ENCODE measurements around the gene INTS4. TPM values are rescaled to one million over a fixed set of nuclear protein-coding genes. Genes with fewer than 3 reads are reported as not detected.
"Not testable (repeated sequence)": the region's sequence is repeated elsewhere in the genome, so short reads cannot be mapped to it uniquely, and the experiment has no call there.

The INTS4 gene
- polyA plus RNA-seq, 1 donor (not counting 4 experiments of a cell fraction or from before 2014, with no cell fraction given) = 18.0 TPM

- no peak for FAIRE-seq
- dilution Hi-C loops (cut with MboI; ENCODE audit: extremely low pct_ligation_motif_present, low sequenced_read_pairs) = no loop called here
Measured at GRCh38 chr11:78031629-78032028, 37.2 kb upstream of the INTS4 start.

GRCh38 chr11:78030429-78031325 lies 36.2 kb upstream of the INTS4 start:
- Histone ChIP-seq H4K20me1 (ENCODE audit: control insufficient read depth, extremely low read depth, insufficient read depth, low read length) (no peaks in the 10 kb centered on the region), H3K27ac (ENCODE audit: control insufficient read depth, insufficient read depth, low read length) (no peak overlapping the region), H3K9ac (ENCODE audit: control insufficient read depth, extremely low read depth, insufficient read depth, low read length) (no peak overlapping the region), H3K36me3 (ENCODE audit: control insufficient read depth in 2 of 2, extremely low read depth in 1 of 2, insufficient read depth in 2 of 2, low read length in 2 of 2) (no peaks in the 10 kb centered on the region), H3K79me2 (ENCODE audit: control insufficient read depth, insufficient read depth, low read length) (no peaks in the 10 kb centered on the region), H2AFZ (ENCODE audit: control insufficient read depth, low read length) (peak overlapping the region; percentile 44), H3K4me2 (ENCODE audit: control insufficient read depth, extremely low read depth, insufficient read depth, low read depth, low read length) (no peak overlapping the region), H3K27me3 (ENCODE audit: control insufficient read depth, extremely low read depth, insufficient read depth, low read length) (no peaks in the 10 kb centered on the region), H3K9me3 (ENCODE audit: control insufficient read depth, low read depth, low read length) (no peaks in the 10 kb centered on the region), H3K4me3 (ENCODE audit: control insufficient read depth in 2 of 3, extremely low read depth in 1 of 3, insufficient read depth in 2 of 3, low read depth in 1 of 3, low read length in 3 of 3) (no peak overlapping the region), H3K9me1 (ENCODE audit: control insufficient read depth, extremely low read depth, insufficient read depth, low read length) (no peaks in the 10 kb centered on the region), H3K4me1 (ENCODE audit: control insufficient read depth, extremely low read depth, insufficient read depth, low read length) (peaks cover 5% of the 10 kb centered on the region)
- no peak for TF ChIP-seq CTCF (optimal IDR thresholded peaks at IDR 0.05 in 1 of 3, IDR thresholded peaks at IDR 0.05 in 1 of 3, conservative IDR thresholded peaks at IDR 0.05 in 1 of 3; ENCODE audit: extremely low read depth in 1 of 3, insufficient read depth in 2 of 3, low read length in 3 of 3)
- TF ChIP-seq EZH2 (IDR thresholded peaks at IDR 0.05; ENCODE audit: low read length) = no peak
- peak; percentile 17 for FAIRE-seq
- no peak for DNase-seq (ENCODE audit: low read depth, low spot score)
- dilution Hi-C loops (cut with MboI; ENCODE audit: extremely low pct_ligation_motif_present, low sequenced_read_pairs) = no loop called here

More at GRCh38 chr11:78031629-78032028, 37.2 kb upstream of the INTS4 start:
- H3K4me3 ChIP-seq (ENCODE audit: control insufficient read depth in 2 of 3, extremely low read depth in 1 of 3, insufficient read depth in 2 of 3, low read depth in 1 of 3, low read length in 3 of 3) = no peak overlapping the region
- DNase-seq (ENCODE audit: low read depth, low spot score) = no peak
- no peaks in the 10 kb centered on the region for H3K9me3 ChIP-seq (ENCODE audit: control insufficient read depth, low read depth, low read length)
- H3K9ac ChIP-seq (ENCODE audit: control insufficient read depth, extremely low read depth, insufficient read depth, low read length) = no peak overlapping the region
- H3K4me2 ChIP-seq (ENCODE audit: control insufficient read depth, extremely low read depth, insufficient read depth, low read depth, low read length) = no peak overlapping the region
- peaks cover 5% of the 10 kb centered on the region for H3K4me1 ChIP-seq (ENCODE audit: control insufficient read depth, extremely low read depth, insufficient read depth, low read length)
- no peak overlapping the region for H3K27ac ChIP-seq (ENCODE audit: control insufficient read depth, insufficient read depth, low read length)
- TF ChIP-seq CTCF (optimal IDR thresholded peaks at IDR 0.05 in 1 of 3, IDR thresholded peaks at IDR 0.05 in 1 of 3, conservative IDR thresholded peaks at IDR 0.05 in 1 of 3; ENCODE audit: extremely low read depth in 1 of 3, insufficient read depth in 2 of 3, low read length in 3 of 3) = no peak
- TF ChIP-seq EZH2 (IDR thresholded peaks at IDR 0.05; ENCODE audit: low read length) = no peak
- H3K27me3 ChIP-seq (ENCODE audit: control insufficient read depth, extremely low read depth, insufficient read depth, low read length) = no peaks in the 10 kb centered on the region
- no peaks in the 10 kb centered on the region for H4K20me1 ChIP-seq (ENCODE audit: control insufficient read depth, extremely low read depth, insufficient read depth, low read length)
- no peaks in the 10 kb centered on the region for H3K79me2 ChIP-seq (ENCODE audit: control insufficient read depth, insufficient read depth, low read length)
- no peaks in the 10 kb centered on the region for H3K36me3 ChIP-seq (ENCODE audit: control insufficient read depth in 2 of 2, extremely low read depth in 1 of 2, insufficient read depth in 2 of 2, low read length in 2 of 2)
- H2AFZ ChIP-seq (ENCODE audit: control insufficient read depth, low read length) = no peak overlapping the region
- no peaks in the 10 kb centered on the region for H3K9me1 ChIP-seq (ENCODE audit: control insufficient read depth, extremely low read depth, insufficient read depth, low read length)

- H3K9me1 ChIP-seq (ENCODE audit: control insufficient read depth, extremely low read depth, insufficient read depth, low read length); H3K9me3 ChIP-seq (ENCODE audit: control insufficient read depth, low read depth, low read length); H3K36me3 ChIP-seq (ENCODE audit: control insufficient read depth in 2 of 2, extremely low read depth in 1 of 2, insufficient read depth in 2 of 2, low read length in 2 of 2); H3K4me3 ChIP-seq (ENCODE audit: control insufficient read depth in 2 of 3, extremely low read depth in 1 of 3, insufficient read depth in 2 of 3, low read depth in 1 of 3, low read length in 3 of 3); dilution Hi-C loops (cut with MboI; ENCODE audit: extremely low pct_ligation_motif_present, low sequenced_read_pairs); H4K20me1 ChIP-seq (ENCODE audit: control insufficient read depth, extremely low read depth, insufficient read depth, low read length); H3K4me1 ChIP-seq (ENCODE audit: control insufficient read depth, extremely low read depth, insufficient read depth, low read length); H3K27me3 ChIP-seq (ENCODE audit: control insufficient read depth, extremely low read depth, insufficient read depth, low read length); H2AFZ ChIP-seq (ENCODE audit: control insufficient read depth, low read length); H3K9ac ChIP-seq (ENCODE audit: control insufficient read depth, extremely low read depth, insufficient read depth, low read length); H3K27ac ChIP-seq (ENCODE audit: control insufficient read depth, insufficient read depth, low read length); H3K4me2 ChIP-seq (ENCODE audit: control insufficient read depth, extremely low read depth, insufficient read depth, low read depth, low read length); FAIRE-seq; H3K79me2 ChIP-seq (ENCODE audit: control insufficient read depth, insufficient read depth, low read length): not testable (repeated sequence)
- DNase-seq (ENCODE audit: low read depth, low spot score) = peak; percentile 71
Measured at GRCh38 chr11:78028423-78028822, 34.0 kb upstream of the INTS4 start.
